H9 (cell line): ENCODE results near the gene HNRNPK. TPM values are rescaled to one million over a fixed set of nuclear protein-coding genes. Genes with fewer than 3 reads are reported as not detected.

Experiments
- DNase-seq: peaks from one replicate; pipeline ENCODE4 v3.0.0-alpha.2; 2017
- H2AFZ ChIP-seq: one replicate; pipeline ENCODE4 v1.6.1; 2013; ENCODE audit warnings: mild to moderate bottlenecking, low read length, control low read depth, moderate library complexity
- H2AK5ac ChIP-seq: 2 replicates; pipeline ENCODE4 v1.6.1; 2013; ENCODE audit warnings: low read length, control low read depth, mixed read lengths; ENCODE audit not compliant: insufficient read length
- H2BK120ac ChIP-seq: one replicate; pipeline ENCODE4 v1.6.1; 2013; ENCODE audit warnings: low read depth, mild to moderate bottlenecking, low read length, control low read depth, inconsistent platforms; ENCODE audit not compliant: poor library complexity, severe bottlenecking
- H2BK12ac ChIP-seq: 2 replicates; pipeline ENCODE4 v1.6.1; 2013; ENCODE audit warnings: low read length, control low read depth, mixed read lengths, low read depth; ENCODE audit not compliant: insufficient read length
- H2BK15ac ChIP-seq: 2 replicates; pipeline ENCODE4 v1.6.1; 2013; ENCODE audit warnings: low read depth, low read length, control low read depth
- H2BK20ac ChIP-seq: one replicate; pipeline ENCODE4 v1.6.1; 2013; ENCODE audit warnings: low read depth, mild to moderate bottlenecking, low read length, control low read depth, inconsistent platforms; ENCODE audit not compliant: poor library complexity, severe bottlenecking
- H2BK5ac ChIP-seq: 2 replicates; pipeline ENCODE4 v1.6.1; 2013; ENCODE audit warnings: low read length, control low read depth, mixed read lengths; ENCODE audit not compliant: insufficient read length
- H3K14ac ChIP-seq: 2 replicates; pipeline ENCODE4 v1.6.1; 2013; ENCODE audit warnings: low read length, control low read depth; ENCODE audit not compliant: insufficient read depth
- H3K18ac ChIP-seq: 2 replicates; pipeline ENCODE4 v1.6.1; 2013; ENCODE audit warnings: low read depth, mild to moderate bottlenecking, mixed read lengths, low read length, control low read depth; ENCODE audit not compliant: insufficient read length
- H3K23ac ChIP-seq: 2 replicates; pipeline ENCODE4 v1.6.1; 2013; ENCODE audit warnings: low read length, control low read depth, mixed read lengths, low read depth; ENCODE audit not compliant: insufficient read length
- H3K23me2 ChIP-seq: 2 replicates; pipeline ENCODE4 v1.6.1; 2013; ENCODE audit warnings: low read depth, mild to moderate bottlenecking, mixed read lengths, low read length, control low read depth; ENCODE audit not compliant: insufficient read length, poor library complexity, severe bottlenecking
- H3K27ac ChIP-seq: 2 replicates; pipeline ENCODE4 v1.5.1; 2013; ENCODE audit warnings: low read length, control low read depth, mixed read lengths, low read depth; ENCODE audit not compliant: insufficient read length
- H3K27me3 ChIP-seq: 2 replicates; pipeline ENCODE4 v1.6.1; 2013; ENCODE audit warnings: low read length, control low read depth, inconsistent platforms; ENCODE audit not compliant: insufficient read depth
- H3K4ac ChIP-seq: 2 replicates; pipeline ENCODE4 v1.6.1; 2013; ENCODE audit warnings: low read depth, mild to moderate bottlenecking, control low read depth, inconsistent platforms, low read length, moderate library complexity
- H3K4me1 ChIP-seq: 2 replicates; pipeline ENCODE4 v1.6.1; 2013; ENCODE audit warnings: low read length, control low read depth, inconsistent platforms; ENCODE audit not compliant: insufficient read depth
- H3K4me2 ChIP-seq: 2 replicates; pipeline ENCODE4 v1.6.1; 2013; ENCODE audit warnings: low read length, control low read depth, mixed read lengths; ENCODE audit not compliant: insufficient read length, insufficient read depth
- H3K56ac ChIP-seq: 2 replicates; pipeline ENCODE4 v1.6.1; 2013; ENCODE audit warnings: low read depth, mild to moderate bottlenecking, mixed read lengths, low read length, control low read depth; ENCODE audit not compliant: insufficient read length
- H3K79me1 ChIP-seq: 2 replicates; pipeline ENCODE4 v1.6.1; 2013; ENCODE audit warnings: low read depth, mild to moderate bottlenecking, moderate library complexity, low read length, control low read depth, inconsistent platforms; ENCODE audit not compliant: insufficient read depth, poor library complexity, severe bottlenecking
- H3K79me2 ChIP-seq: 2 replicates; pipeline ENCODE4 v1.6.1; 2013; ENCODE audit warnings: low read length, control low read depth, inconsistent platforms; ENCODE audit not compliant: insufficient read depth
- H3K9ac ChIP-seq: 2 replicates; pipeline ENCODE4 v1.6.1; 2013; ENCODE audit warnings: low read length, control low read depth, mixed read lengths; ENCODE audit not compliant: insufficient read length; ENCODE audit errors: extremely low read depth
- H3K9me3 ChIP-seq: one replicate; pipeline ENCODE4 v1.6.1; 2013; ENCODE audit warnings: low read depth, low read length, inconsistent platforms; ENCODE audit not compliant: control insufficient read depth
- H3T11ph ChIP-seq: one replicate; pipeline ENCODE4 v1.6.1; 2013; ENCODE audit warnings: mild to moderate bottlenecking, low read length, control low read depth, inconsistent platforms
- H4K20me1 ChIP-seq: one replicate; pipeline ENCODE4 v1.6.1; 2013; ENCODE audit not compliant: control insufficient read depth, insufficient read length, insufficient read depth
- H4K5ac ChIP-seq: 2 replicates; pipeline ENCODE4 v1.6.1; 2013; ENCODE audit warnings: low read depth, mild to moderate bottlenecking, mixed read lengths, low read length, control low read depth; ENCODE audit not compliant: insufficient read length
- H4K8ac ChIP-seq: replicated peaks from 2 replicates; pipeline ENCODE4 v1.6.1; 2013; ENCODE audit warnings: low read length, control low read depth, mixed read lengths, low read depth; ENCODE audit not compliant: insufficient read length
- H4K91ac ChIP-seq: 2 replicates; pipeline ENCODE4 v1.6.1; 2013; ENCODE audit warnings: low read depth, mild to moderate bottlenecking, moderate library complexity, mixed read lengths, low read length, control low read depth; ENCODE audit not compliant: insufficient read length
- H3K27ac Mint-ChIP-seq, 3 experiments: 2 replicates in 2 of 3; 3 replicates in 1 of 3; pipeline ENCODE4 v1.8.0; 2020 to 2021; ENCODE audit warnings: mixed read lengths in 3 of 3, mild to moderate bottlenecking in 1 of 3, moderate library complexity in 1 of 3
- H3K27me3 Mint-ChIP-seq: 2 replicates; pipeline ENCODE4 v1.8.0; 2021; ENCODE audit warnings: low read depth, mild to moderate bottlenecking, moderate library complexity, mixed read lengths
- H3K36me3 Mint-ChIP-seq, 3 experiments: 2 replicates in 2 of 3; 3 replicates in 1 of 3; pipeline ENCODE4 v1.8.0; 2020 to 2021; ENCODE audit warnings: low read depth in 3 of 3, mixed read lengths in 3 of 3; ENCODE audit not compliant: insufficient read depth in 1 of 3
- H3K4me1 Mint-ChIP-seq, 2 experiments: 2 replicates each; pipeline ENCODE4 v1.8.0; 2020; ENCODE audit warnings: mixed read lengths in 2 of 2
- H3K4me3 Mint-ChIP-seq, 2 experiments: 2 replicates in 1 of 2; 3 replicates in 1 of 2; pipeline ENCODE4 v1.8.0; 2020 to 2021; ENCODE audit warnings: mild to moderate bottlenecking in 2 of 2, mixed read lengths in 2 of 2, moderate library complexity in 1 of 2
- H3K9me3 Mint-ChIP-seq, 2 experiments: 2 replicates in 1 of 2; 3 replicates in 1 of 2; pipeline ENCODE4 v1.8.0; 2020; ENCODE audit warnings: mild to moderate bottlenecking in 2 of 2, mixed read lengths in 2 of 2, moderate library complexity in 1 of 2
- CTCF ChIP-seq: fragments of 200-600 bp; sonication (generic); conservative IDR thresholded peaks from 3 replicates; pipeline ENCODE4 v1.8.0; 2021; ENCODE audit warnings: antibody characterized with exemption, mild to moderate bottlenecking
- WGBS: extraction: QIAGEN DNeasy Blood & Tissue Kit; methylation state at CpG from one replicate; pipeline ENCODE4 v1.1.7; 2013; ENCODE audit warnings: missing lambda C conversion rate, low lambda C conversion rate, mixed read lengths; ENCODE audit not compliant: insufficient read length; ENCODE audit errors: extremely low coverage; 5-methylcytosine and 5-hydroxymethylcytosine counted together
- microRNA-seq: library from miRNA; unstranded; fragments of <30 nt; microRNA quantifications from one replicate; pipeline ENCODE4, GENCODE V29; 2020; ENCODE audit warnings: borderline microRNAs expressed
- total RNA-seq: library from RNA; stranded (reverse); gene quantifications from 2 replicates; pipeline ENCODE4 v1.2.1, GENCODE V29; 2021

Gene HNRNPK
- total RNA-seq, 1 experiment from 2014 or later = 790 TPM

- no peak overlapping the region for H3K27ac ChIP-seq
- Mint-ChIP-seq H3K36me3 (no peaks in the 10 kb centered on the region), H3K9me3 (no peaks in the 10 kb centered on the region), H3K4me1 (peaks cover 9 to 10% of the 10 kb centered on the region in 2 experiments; a peak in 3 of 4 replicates), H3K27me3 (no peaks in the 10 kb centered on the region), H3K27ac (no peak overlapping the region), H3K4me3 (no peak overlapping the region; a peak in 1 of 5 replicates)
- H3K56ac ChIP-seq = no peak overlapping the region
- no peak overlapping the region for H3K23ac ChIP-seq
- no peaks in the 10 kb centered on the region for H3K27me3 ChIP-seq
- peaks cover 6% of the 10 kb centered on the region for H3K23me2 ChIP-seq
- no peak overlapping the region for H4K91ac ChIP-seq
- no peak overlapping the region for H3T11ph ChIP-seq
- TF ChIP-seq CTCF = no peak
- no peaks in the 10 kb centered on the region for H3K79me1 ChIP-seq
- no peak overlapping the region for H3K4ac ChIP-seq
- no peak overlapping the region for H3K18ac ChIP-seq
- H2BK15ac ChIP-seq = no peak overlapping the region
- no CpG with 5 or more reads among the region's 1 CpG for WGBS
- H3K79me2 ChIP-seq = no peaks in the 10 kb centered on the region
- H4K5ac ChIP-seq = no peak overlapping the region
- no peak overlapping the region for H2BK5ac ChIP-seq
- H2BK12ac ChIP-seq = no peak overlapping the region
- H3K9me3 ChIP-seq = no peaks in the 10 kb centered on the region
- no peak overlapping the region for H3K9ac ChIP-seq
- no peak overlapping the region for H3K4me2 ChIP-seq
- no peak overlapping the region for H2AFZ ChIP-seq
- H2BK120ac ChIP-seq = no peak overlapping the region
- no peak overlapping the region for H4K8ac ChIP-seq
- DNase-seq = no peak
- H3K14ac ChIP-seq = no peak overlapping the region
- H2BK20ac ChIP-seq = no peak overlapping the region
- H3K4me1 ChIP-seq = no peaks in the 10 kb centered on the region
- H2AK5ac ChIP-seq = no peak overlapping the region
- H4K20me1 ChIP-seq = no peaks in the 10 kb centered on the region
Measured at GRCh38 chr9:83919111-83919510, 60.9 kb downstream of the HNRNPK start.

Small RNA genes within 50 kb of the gene (microRNA-seq; reads per million reads assigned to microRNA genes)
- gene MIR7-1 = 22.5 reads per million, percentile 55 among the genes with 10 or more reads in this experiment

Other genes with a start within 250 kb of the HNRNPK start
- gene GKAP1, start 162.4 kb downstream of the HNRNPK start, total RNA-seq = 5.4 and 6.2 TPM in 2 replicates
- gene KIF27, start 58.8 kb downstream of the HNRNPK start, total RNA-seq = 2.9 TPM in 2 replicates
- gene RMI1, start 590 bp upstream of the HNRNPK start, total RNA-seq = 21.8 and 22.4 TPM in 2 replicates